DND-41 (cell line): ENCODE data around the gene TMEM8B.

Source experiments
- CTCF ChIP-seq: IDR thresholded peaks from 2 replicates; pipeline ENCODE4 v1.5.1; 2012; ENCODE audit warnings: borderline replicate concordance, low read length, moderate library complexity, mild to moderate bottlenecking; ENCODE audit not compliant: poor library complexity, severe bottlenecking; ENCODE audit errors: extremely low read depth
- EZH2 ChIP-seq: IDR thresholded peaks from 3 replicates; pipeline ENCODE4 v1.6.1; 2012; ENCODE audit warnings: borderline replicate concordance, low read depth, mild to moderate bottlenecking, moderate library complexity, low read length, inconsistent platforms; ENCODE audit not compliant: severe bottlenecking

GRCh38 chr9:35835766-35836165 is 6.7 kb downstream of the TMEM8B start:
- TF ChIP-seq CTCF (no peak), EZH2 (no peak)
